IMR-90 (cell line): Measurements from ENCODE around the gene ITGA3. TPM values are rescaled to one million over a fixed set of nuclear protein-coding genes. Genes with fewer than 3 reads are reported as not detected.

Source experiments
- ATAC-seq: fragments of 200-7000 bp; cut with Tn5 transposase; 2 replicates; pipeline ENCODE4 v1.9.1; 2020; ENCODE audit warnings: low read depth, mild to moderate bottlenecking, moderate library complexity
- BruUV-seq: library from RNA; stranded (reverse); fragments of 400-500 nt; replicated peaks from 2 replicates; lab custom pipeline; 2021; lab: Mats Ljungman, UMichigan
- CTCF ChIA-PET: fragments of 300-600 bp; formaldehyde crosslinking; extraction: SDS; loops from one replicate; lab custom pipeline; 2021; ENCODE audit warnings: antibody characterized with exemption; lab: Yijun Ruan, JAX
- POLR2A ChIA-PET: fragments of 300-600 bp; sonication (Branson Sonifier 250); formaldehyde crosslinking; loops from one replicate; lab custom pipeline; 2022; ENCODE audit warnings: antibody characterized with exemption; ENCODE audit not compliant: unreplicated experiment; lab: Charles Lee
- DNase-seq: peaks from one replicate; pipeline ENCODE4 v3.0.0; 2013
- H2AFZ ChIP-seq: replicated peaks from 2 replicates; pipeline ENCODE3; 2013; ENCODE audit warnings: low read length, mild to moderate bottlenecking; ENCODE audit not compliant: poor library complexity
- H2AK5ac ChIP-seq: 2 replicates; pipeline ENCODE4 v1.6.1; 2013; ENCODE audit warnings: low read depth, low read length, inconsistent platforms
- H2AK9ac ChIP-seq: replicated peaks from 2 replicates; pipeline ENCODE3; 2013; ENCODE audit warnings: mild to moderate bottlenecking, low read depth, low read length, moderate library complexity; ENCODE audit not compliant: poor library complexity
- H2BK120ac ChIP-seq: 2 replicates; pipeline ENCODE4 v1.6.1; 2013; ENCODE audit warnings: low read depth, low read length, inconsistent platforms
- H2BK15ac ChIP-seq: 3 replicates; pipeline ENCODE4 v1.6.1; 2013; ENCODE audit warnings: low read depth, low read length, inconsistent platforms
- H2BK20ac ChIP-seq: 2 replicates; pipeline ENCODE4 v1.6.1; 2013; ENCODE audit warnings: low read depth, mild to moderate bottlenecking, inconsistent platforms, low read length, moderate library complexity
- H2BK5ac ChIP-seq: 2 replicates; pipeline ENCODE4 v1.6.1; 2013; ENCODE audit warnings: mild to moderate bottlenecking, low read depth, low read length, inconsistent platforms; ENCODE audit not compliant: poor library complexity, severe bottlenecking
- H3K14ac ChIP-seq: replicated peaks from 2 replicates; pipeline ENCODE4 v1.6.1; 2013; ENCODE audit warnings: low read depth, low read length, inconsistent platforms
- H3K18ac ChIP-seq: 2 replicates; pipeline ENCODE4 v1.6.1; 2013; ENCODE audit warnings: low read depth, low read length, control low read depth
- H3K23ac ChIP-seq: 2 replicates; pipeline ENCODE4 v1.6.1; 2013; ENCODE audit warnings: low read depth, low read length, inconsistent platforms
- H3K27ac ChIP-seq: 2 replicates; pipeline ENCODE4 v1.5.1; 2013; ENCODE audit warnings: mild to moderate bottlenecking, control low read depth, low read length; ENCODE audit not compliant: insufficient read depth
- H3K27me3 ChIP-seq: 2 replicates; pipeline ENCODE4 v1.6.1; 2013; ENCODE audit warnings: low read length; ENCODE audit not compliant: control insufficient read depth, insufficient read depth
- H3K36me3 ChIP-seq: 2 replicates; pipeline ENCODE4 v1.6.1; 2013; ENCODE audit warnings: low read length, mixed read lengths; ENCODE audit not compliant: control insufficient read depth, insufficient read depth
- H3K4ac ChIP-seq: 2 replicates; pipeline ENCODE4 v1.6.1; 2013; ENCODE audit warnings: low read depth, low read length, inconsistent platforms
- H3K4me1 ChIP-seq: 2 replicates; pipeline ENCODE4 v1.6.1; 2013; ENCODE audit warnings: low read length, mixed read lengths; ENCODE audit not compliant: control insufficient read depth, insufficient read depth
- H3K4me2 ChIP-seq: 2 replicates; pipeline ENCODE4 v1.6.1; 2013; ENCODE audit warnings: low read depth, mild to moderate bottlenecking, control low read depth, low read length, moderate library complexity
- H3K4me3 ChIP-seq: 2 replicates; pipeline ENCODE4 v1.5.1; 2013; ENCODE audit warnings: low read depth, mild to moderate bottlenecking, control low read depth, low read length, moderate library complexity; ENCODE audit not compliant: insufficient read depth
- H3K56ac ChIP-seq: 2 replicates; pipeline ENCODE4 v1.6.1; 2013; ENCODE audit warnings: low read length, inconsistent platforms; ENCODE audit not compliant: insufficient read depth; ENCODE audit errors: extremely low read depth
- H3K79me1 ChIP-seq, 2 experiments: 2 replicates each; pipeline ENCODE4 v1.6.1; 2013; ENCODE audit warnings: low read length in 2 of 2, inconsistent platforms in 1 of 2, low read depth in 1 of 2
- H3K9ac ChIP-seq: 2 replicates; pipeline ENCODE4 v1.6.1; 2013; ENCODE audit warnings: low read depth, low read length, control low read depth
- H3K9me1 ChIP-seq: 2 replicates; pipeline ENCODE4 v1.6.1; 2013; ENCODE audit warnings: low read length, inconsistent platforms; ENCODE audit not compliant: insufficient read depth
- H3K9me3 ChIP-seq: 2 replicates; pipeline ENCODE4 v1.6.1; 2013; ENCODE audit warnings: low read length; ENCODE audit not compliant: control insufficient read depth, insufficient read depth
- H4K20me1 ChIP-seq: 2 replicates; pipeline ENCODE4 v1.6.1; 2013; ENCODE audit warnings: low read length, inconsistent platforms; ENCODE audit not compliant: insufficient read depth
- H4K5ac ChIP-seq: 2 replicates; pipeline ENCODE4 v1.6.1; 2013; ENCODE audit warnings: mild to moderate bottlenecking, low read depth, low read length, control low read depth
- H4K8ac ChIP-seq, 2 experiments: 2 replicates each; pipeline ENCODE4 v1.6.1; 2013; ENCODE audit warnings: low read depth in 2 of 2, low read length in 2 of 2, control low read depth in 1 of 2, inconsistent platforms in 1 of 2
- H4K91ac ChIP-seq: 2 replicates; pipeline ENCODE4 v1.6.1; 2013; ENCODE audit warnings: low read depth, low read length, inconsistent platforms; ENCODE audit not compliant: insufficient read depth
- BHLHE40 ChIP-seq: fragments of 150-350 bp; IDR thresholded peaks from 2 replicates; pipeline ENCODE4 v1.6.1; 2016; ENCODE audit warnings: mild to moderate bottlenecking, low read depth, low read length
- CHD1 ChIP-seq: IDR thresholded peaks from 2 replicates; pipeline ENCODE4 v1.6.1; 2012; ENCODE audit warnings: low read depth, low read length, improper control_type of control experiment
- CTCF ChIP-seq: conservative IDR thresholded peaks from 2 replicates; pipeline ENCODE4 v1.5.1; 2012; ENCODE audit warnings: mild to moderate bottlenecking, low read depth, low read length, improper control_type of control experiment
- MAFK ChIP-seq: IDR thresholded peaks from 2 replicates; pipeline ENCODE4 v1.6.1; 2012; ENCODE audit warnings: low read depth, low read length, improper control_type of control experiment
- MAZ ChIP-seq: IDR thresholded peaks from 2 replicates; pipeline ENCODE4 v1.6.1; 2012; ENCODE audit warnings: low read depth, mild to moderate bottlenecking, low read length, improper control_type of control experiment, moderate library complexity, borderline replicate concordance
- MXI1 ChIP-seq: IDR thresholded peaks from 2 replicates; pipeline ENCODE4 v1.6.1; 2012; ENCODE audit warnings: low read depth, mild to moderate bottlenecking, low read length, moderate library complexity, borderline replicate concordance
- NFE2L2 ChIP-seq: fragments of 150-350 bp; IDR thresholded peaks from 2 replicates; pipeline ENCODE4 v1.6.1; 2016; ENCODE audit warnings: low read depth, mild to moderate bottlenecking, low read length
- POLR2A ChIP-seq: IDR thresholded peaks from 2 replicates; pipeline ENCODE4 v1.6.1; 2012; ENCODE audit warnings: mild to moderate bottlenecking, low read depth, low read length
- RCOR1 ChIP-seq: IDR thresholded peaks from 2 replicates; pipeline ENCODE4 v1.6.1; 2012; ENCODE audit warnings: mild to moderate bottlenecking, low read length, improper control_type of control experiment; ENCODE audit not compliant: insufficient replicate concordance
- RFX5 ChIP-seq: IDR thresholded peaks from 2 replicates; pipeline ENCODE4 v1.8.0; 2012; ENCODE audit warnings: low read depth, mild to moderate bottlenecking, low read length, moderate library complexity
- WGBS, 2 experiments: methylation state at CpG; one replicate each; pipeline versions ENCODE4 v1.1.5 to v1.1.7; 2013; ENCODE audit warnings: missing lambda C conversion rate in 2 of 2; ENCODE audit not compliant: insufficient read length in 1 of 2; ENCODE audit errors: extremely low coverage in 2 of 2; 5-methylcytosine and 5-hydroxymethylcytosine counted together
- dilution Hi-C: fragments of 300-500 bp; cut with HindIII; formaldehyde crosslinking; loops from one replicate; pipeline ENCODE4 v1.14.3; 2018; ENCODE audit warnings: low sequenced_read_pairs; ENCODE audit not compliant: unreplicated experiment
- in situ Hi-C: fragments of 300-500 bp; cut with MboI; formaldehyde crosslinking; loops from 3 replicates; pipeline ENCODE4 v1.14.3; 2019; ENCODE audit warnings: low sequenced_read_pairs, inconsistent platforms, mixed read lengths
- intact Hi-C: fragments of 100-400 bp; cut with micrococcal nuclease; formaldehyde crosslinking; loops from 2 replicates; pipeline ENCODE4 v1.10.0; 2022
- polyA plus RNA-seq, 3 experiments: library from polyadenylated mRNA; depleted of rRNA; stranded (reverse); fragments of >200 nt; gene quantifications; 2 replicates each; pipeline ENCODE4 v1.2.3, GENCODE V29; 2012; ENCODE audit warnings: low replicate concordance in 1 of 3
- total RNA-seq: library from RNA; depleted of rRNA; stranded (reverse); fragments of >200 nt; gene quantifications from 2 replicates; pipeline ENCODE4 v1.2.3, GENCODE V29; 2012

ITGA3 gene
- total and polyA plus RNA-seq, 2 of the 4 experiments (the other 2 are of a cell fraction), result 78.0 to 202 TPM

- H4K91ac ChIP-seq, result no peak overlapping the region
- no peak overlapping the region for H3K56ac ChIP-seq
- TF ChIP-seq CHD1 (no peak), MAFK (no peak), MXI1 (no peak), RCOR1 (no peak), BHLHE40 (no peak), RFX5 (no peak), CTCF (no peak), MAZ (no peak), NFE2L2 (no peak), POLR2A (no peak)
- H3K4me1 ChIP-seq, result peaks cover 18% of the 10 kb centered on the region
- no peaks in the 10 kb centered on the region for H3K27me3 ChIP-seq
- no peak overlapping the region for H4K8ac ChIP-seq
- BruUV-seq, result no TSS peak
- H2BK5ac ChIP-seq, result no peak overlapping the region
- no peak overlapping the region for H3K27ac ChIP-seq
- H3K79me1 ChIP-seq, result peaks cover 6 to 15% of the 10 kb centered on the region in 2 experiments; a peak in 3 of 4 replicates
- H3K4me3 ChIP-seq, result no peak overlapping the region
- H3K4ac ChIP-seq, result no peak overlapping the region
- intact Hi-C loops (no loop called here), in situ Hi-C loops (no loop called here), dilution Hi-C loops (no loop called here)
- H3K36me3 ChIP-seq, result peaks cover 16% of the 10 kb centered on the region
- no peak for ATAC-seq
- H3K23ac ChIP-seq, result 0 out of 2 replicates have a peak overlapping the region, but pooled peaks have one; percentile 4
- no peak overlapping the region for H3K9ac ChIP-seq
- no peak overlapping the region for H4K5ac ChIP-seq
- no peak for DNase-seq
- H3K9me1 ChIP-seq, result 0 out of 2 replicates have a peak, but pooled peaks cover 6% of the 10 kb centered on the region
- no peak overlapping the region for H2BK15ac ChIP-seq
- H3K14ac ChIP-seq, result no peak overlapping the region; the same call in 1 of the 2 replicates
- ChIA-PET POLR2A (interaction anchor here (0.6 kb wide), 1 partner anchor 100 kb away, joined by 7 read pairs; no protein-coding TSS in a partner anchor), CTCF (interaction anchor here (0.5 to 1.0 kb wide), 2 partner anchors 13 to 546 kb away, joined by 3 to 6 read pairs; no protein-coding TSS in a partner anchor)
- H2BK120ac ChIP-seq, result no peak overlapping the region
- no peaks in the 10 kb centered on the region for H3K9me3 ChIP-seq
- H2AFZ ChIP-seq, result no peak overlapping the region
- H3K18ac ChIP-seq, result no peak overlapping the region
- 60% methylated on average over 1 of the region's 5 CpGs; no CpG with 5 or more reads in 1 of the 2 experiments for WGBS, 2 experiments
- H2AK9ac ChIP-seq, result no peak overlapping the region
- H4K20me1 ChIP-seq, result peaks cover 7% of the 10 kb centered on the region
- no peak overlapping the region for H3K4me2 ChIP-seq
- H2BK20ac ChIP-seq, result no peak overlapping the region
- peak overlapping the region; percentile 1; the same call in 1 of the 2 replicates for H2AK5ac ChIP-seq
Measured at GRCh38 chr17:50100480-50100883, 44.6 kb downstream of the ITGA3 start.
